Pancreas (tissue), 10 donors: ENCODE data around the gene ABCA2. TPM values are rescaled to one million over a fixed set of nuclear protein-coding genes. Genes with fewer than 3 reads are reported as not detected.

Experiments
- ATAC-seq, 4 donors: fragments of 200-7000 bp; cut with Tn5 transposase; one replicate each; pipeline versions ENCODE4 v1.8.0 to v1.9.1; 2020; ENCODE audit warnings: mild to moderate bottlenecking in 4 of 4, moderate library complexity in 4 of 4
- DNase-seq, 6 donors: peaks; one replicate each; pipeline ENCODE4 v3.0.0-alpha.2; 2020
- FAIRE-seq: peaks from 2 replicates; lab custom pipeline; 2012; peaks lifted over from hg19 to GRCh38; lab: Jason Lieb, UNC
- H3K27ac ChIP-seq, 4 donors: fragments of 200-600 bp; sonication (generic); 1 replicate in 3 of 4; 2 replicates in 1 of 4; pipeline versions ENCODE4 v1.5.0 to v1.8.0; 2020
- H3K27me3 ChIP-seq, 4 donors: fragments of 200-600 bp; one replicate each; pipeline ENCODE4 v1.8.0; 2021
- H3K36me3 ChIP-seq, 3 donors: fragments of 200-600 bp; sonication (generic) in 1 of 3; one replicate each; pipeline versions ENCODE4 v1.5.0 to v1.8.0; 2020 to 2021
- H3K4me1 ChIP-seq, 3 donors: fragments of 200-600 bp; one replicate each; pipeline ENCODE4 v1.8.0; 2021
- H3K4me3 ChIP-seq, 4 donors: fragments of 200-600 bp; sonication (generic) in 2 of 4; one replicate each; pipeline versions ENCODE4 v1.5.0 to v1.8.0; 2020 to 2021
- H3K9me3 ChIP-seq, 4 donors: fragments of 200-600 bp; one replicate each; pipeline ENCODE4 v1.8.0; 2021
- CTCF ChIP-seq, 4 donors: fragments of 200-600 bp; sonication (generic) in 3 of 4; IDR thresholded peaks; one replicate each; pipeline versions ENCODE4 v1.5.0 to v1.8.0; 2021; ENCODE audit warnings: antibody characterized with exemption in 4 of 4
- WGBS, 2 donors: extraction: QIAGEN DNeasy Blood & Tissue Kit; methylation state at CpG; one replicate each; pipeline ENCODE4 v1.1.7; 2013; 5-methylcytosine and 5-hydroxymethylcytosine counted together
- intact Hi-C, 3 donors: fragments of 100-400 bp; cut with DNase I; formaldehyde crosslinking; loops; one replicate each; pipeline versions ENCODE4 v1.11.1 to v1.14.2; 2022
- polyA plus RNA-seq, 2 donors: library from polyadenylated mRNA; stranded (reverse); fragments of 200-250 nt; gene quantifications; one replicate each; pipeline ENCODE4 v1.2.3, GENCODE V29; 2013
- total RNA-seq, 6 donors: library from RNA; stranded (reverse); fragmentation: NEBNext Ultra II Directional in 4 of 6; extraction: Animal tissue kit (Norgen Biotek cat#: 25700) in 4 of 6; gene quantifications; one replicate each; pipeline versions ENCODE4 v1.2.1 to v1.2.4, GENCODE V29; 2021 to 2023
- donor health status: healthy with polysubstance abuse.
- donor health status: DM: no; HTN: no; CAD: no; lungs with moderate emphysema.
- donor health status: DM: no; HTN: no; CAD: no.
- donor health status: control.
- donor health status: control.
- donor health status: Bipolar disorder and iron deficiency.
- donor health status: DM: yes; HTN: yes; CAD: no.
- donor health status: DM: no; HTN: no; CAD: no.
- donor health status: DM: no; HTN: no; CAD: no.
- donor health status: DM: yes; HTN: yes; CAD: no.

The ABCA2 gene
- total and polyA plus RNA-seq, 8 donors = 16.2 to 80.0 (median 27.5) TPM

GRCh38 chr9:136985027-136985602 lies 42.9 kb downstream of the ABCA2 start:
- Histone ChIP-seq H3K27ac (no peak overlapping the region), H3K36me3 (no peaks in the 10 kb centered on the region), H3K9me3 (no peaks in the 10 kb centered on the region), H3K27me3 (peaks cover 0 to 4% (median 0%) of the 10 kb centered on the region in 4 donors), H3K4me1 (no peaks in the 10 kb centered on the region), H3K4me3 (no peak overlapping the region)
- FAIRE-seq (no peak), DNase-seq (no peak), ATAC-seq (no peak)
- no peak for TF ChIP-seq CTCF (IDR thresholded peaks at IDR 0.05)
- intact Hi-C loops = no loop called here
- 18 to 25% methylated on average over 28 to 48 of the region's 48 CpGs for WGBS, 2 donors

GRCh38 chr9:136984464-136985026 lies 43.5 kb downstream of the ABCA2 start:
- Histone ChIP-seq H3K9me3 (no peaks in the 10 kb centered on the region), H3K27me3 (peaks cover 0 to 4% (median 0%) of the 10 kb centered on the region in 4 donors), H3K4me1 (no peaks in the 10 kb centered on the region), H3K36me3 (no peaks in the 10 kb centered on the region), H3K4me3 (no peak overlapping the region), H3K27ac (no peak overlapping the region)
- ATAC-seq (no peak), FAIRE-seq (no peak), DNase-seq (no peak)
- TF ChIP-seq CTCF (IDR thresholded peaks at IDR 0.05) = no peak
- 64 to 78% methylated on average over 13 to 29 of the region's 29 CpGs for WGBS, 2 donors
- intact Hi-C loops = no loop called here

GRCh38 chr9:136983656-136984314 lies 44.3 kb downstream of the ABCA2 start:
- FAIRE-seq (no peak), ATAC-seq (no peak), DNase-seq (no peak)
- peaks cover 0 to 4% (median 0%) of the 10 kb centered on the region in 4 donors for H3K27me3 ChIP-seq
- no peaks in the 10 kb centered on the region for H3K9me3 ChIP-seq
- H3K36me3 ChIP-seq = no peaks in the 10 kb centered on the region
- no peak overlapping the region for H3K27ac ChIP-seq
- WGBS, 2 donors = 76 to 87% methylated on average over 11 of the region's 11 CpGs
- no peak for TF ChIP-seq CTCF (IDR thresholded peaks at IDR 0.05)
- no peak overlapping the region for H3K4me3 ChIP-seq
- intact Hi-C loops = no loop called here
- H3K4me1 ChIP-seq = no peaks in the 10 kb centered on the region

- H3K9me3 ChIP-seq = no peaks in the 10 kb centered on the region
- H3K27ac ChIP-seq = no peak overlapping the region
- no peak for FAIRE-seq
- H3K27me3 ChIP-seq = peaks cover 0 to 4% (median 0%) of the 10 kb centered on the region in 4 donors
- H3K36me3 ChIP-seq = no peaks in the 10 kb centered on the region
- 77 to 83% methylated on average over 9 of the region's 9 CpGs for WGBS, 2 donors
- intact Hi-C loops = no loop called here
- DNase-seq = no peak
- no peak overlapping the region for H3K4me3 ChIP-seq
- H3K4me1 ChIP-seq = no peaks in the 10 kb centered on the region
- TF ChIP-seq CTCF (IDR thresholded peaks at IDR 0.05) = no peak
- ATAC-seq = no peak
These were observed 44.9 kb downstream of the ABCA2 start for GRCh38 chr9:136983167-136983566.
